Stomach smooth muscle (tissue), 2 donors: ENCODE measurements around the gene TBC1D3C.
"Not testable (repeated sequence)": the region's sequence is repeated elsewhere in the genome, so short reads cannot be mapped to it uniquely, and the experiment has no call there.

ENCODE experiments used
- H3K27ac ChIP-seq: one replicate; pipeline ENCODE4 v1.7.0; 2013; ENCODE audit warnings: mild to moderate bottlenecking, low read length, inconsistent platforms
- H3K27me3 ChIP-seq, 2 donors: one replicate each; pipeline ENCODE4 v1.7.0; 2013; ENCODE audit warnings: low read length in 2 of 2; ENCODE audit not compliant: insufficient read depth in 2 of 2, control insufficient read depth in 1 of 2
- H3K36me3 ChIP-seq, 2 donors: one replicate each; pipeline ENCODE4 v1.7.0; 2013; ENCODE audit warnings: low read length in 2 of 2; ENCODE audit not compliant: control insufficient read depth in 2 of 2, insufficient read depth in 2 of 2
- H3K4me1 ChIP-seq: one replicate; pipeline ENCODE4 v1.7.0; 2013; ENCODE audit warnings: low read length; ENCODE audit not compliant: control insufficient read depth, insufficient read depth
- H3K4me3 ChIP-seq, 2 donors: one replicate each; pipeline ENCODE4 v1.7.0; 2013; ENCODE audit warnings: low read length in 2 of 2
- H3K9ac ChIP-seq, 2 donors: one replicate each; pipeline ENCODE4 v1.7.0; 2013; ENCODE audit warnings: low read length in 2 of 2, mild to moderate bottlenecking in 1 of 2
- H3K9me3 ChIP-seq, 2 donors: one replicate each; pipeline ENCODE4 v1.7.0; 2013; ENCODE audit warnings: low read length in 2 of 2; ENCODE audit not compliant: control insufficient read depth in 2 of 2
- donor health status: healthy.
- donor health status: Pancreatic carcinoma.

TBC1D3C gene

GRCh38 chr17:38068534-38068933 is at the start of gene TBC1D3C:
TSS of gene TBC1D3C (minus strand) at chr17:38068634. CDS start at chr17:38067066, 1,568 bp downstream.
- not testable (repeated sequence) for H3K4me3 ChIP-seq, H3K27ac ChIP-seq, H3K36me3 ChIP-seq, H3K9ac ChIP-seq, H3K9me3 ChIP-seq, H3K27me3 ChIP-seq, H3K4me1 ChIP-seq

- not testable (repeated sequence) for H3K4me1 ChIP-seq, H3K36me3 ChIP-seq, H3K9me3 ChIP-seq, H3K4me3 ChIP-seq, H3K9ac ChIP-seq, H3K27ac ChIP-seq, H3K27me3 ChIP-seq
Measured at GRCh38 chr17:38099262-38099661, 30.8 kb upstream of the TBC1D3C start.

- not testable (repeated sequence) for H3K4me3 ChIP-seq, H3K27me3 ChIP-seq, H3K36me3 ChIP-seq, H3K4me1 ChIP-seq, H3K9ac ChIP-seq, H3K27ac ChIP-seq, H3K9me3 ChIP-seq
Measured at GRCh38 chr17:38094059-38094694, 25.7 kb upstream of the TBC1D3C start.

GRCh38 chr17:38088120-38088519 is 19.7 kb upstream of the TBC1D3C start:
- H3K4me1 ChIP-seq, H3K27ac ChIP-seq, H3K9ac ChIP-seq, H3K36me3 ChIP-seq, H3K27me3 ChIP-seq, H3K4me3 ChIP-seq, H3K9me3 ChIP-seq: not testable (repeated sequence)

- H3K4me3 ChIP-seq, H3K36me3 ChIP-seq, H3K4me1 ChIP-seq, H3K9ac ChIP-seq, H3K27ac ChIP-seq, H3K27me3 ChIP-seq, H3K9me3 ChIP-seq: not testable (repeated sequence)
Measured at GRCh38 chr17:38087344-38087743, 18.9 kb upstream of the TBC1D3C start.
